H9 (cell line): ENCODE data around the gene BBIP1. TPM values are rescaled to one million over a fixed set of nuclear protein-coding genes. Genes with fewer than 3 reads are reported as not detected.

Experiments
- DNase-seq: peaks from one replicate; pipeline ENCODE4 v3.0.0-alpha.2; 2017
- H2AFZ ChIP-seq: one replicate; pipeline ENCODE4 v1.6.1; 2013; ENCODE audit warnings: mild to moderate bottlenecking, low read length, control low read depth, moderate library complexity
- H2AK5ac ChIP-seq: 2 replicates; pipeline ENCODE4 v1.6.1; 2013; ENCODE audit warnings: low read length, control low read depth, mixed read lengths; ENCODE audit not compliant: insufficient read length
- H2BK120ac ChIP-seq: one replicate; pipeline ENCODE4 v1.6.1; 2013; ENCODE audit warnings: low read depth, mild to moderate bottlenecking, low read length, control low read depth, inconsistent platforms; ENCODE audit not compliant: poor library complexity, severe bottlenecking
- H2BK12ac ChIP-seq: 2 replicates; pipeline ENCODE4 v1.6.1; 2013; ENCODE audit warnings: low read length, control low read depth, mixed read lengths, low read depth; ENCODE audit not compliant: insufficient read length
- H2BK15ac ChIP-seq: 2 replicates; pipeline ENCODE4 v1.6.1; 2013; ENCODE audit warnings: low read depth, low read length, control low read depth
- H2BK20ac ChIP-seq: one replicate; pipeline ENCODE4 v1.6.1; 2013; ENCODE audit warnings: low read depth, mild to moderate bottlenecking, low read length, control low read depth, inconsistent platforms; ENCODE audit not compliant: poor library complexity, severe bottlenecking
- H2BK5ac ChIP-seq: 2 replicates; pipeline ENCODE4 v1.6.1; 2013; ENCODE audit warnings: low read length, control low read depth, mixed read lengths; ENCODE audit not compliant: insufficient read length
- H3K14ac ChIP-seq: 2 replicates; pipeline ENCODE4 v1.6.1; 2013; ENCODE audit warnings: low read length, control low read depth; ENCODE audit not compliant: insufficient read depth
- H3K18ac ChIP-seq: 2 replicates; pipeline ENCODE4 v1.6.1; 2013; ENCODE audit warnings: low read depth, mild to moderate bottlenecking, mixed read lengths, low read length, control low read depth; ENCODE audit not compliant: insufficient read length
- H3K23ac ChIP-seq: 2 replicates; pipeline ENCODE4 v1.6.1; 2013; ENCODE audit warnings: low read length, control low read depth, mixed read lengths, low read depth; ENCODE audit not compliant: insufficient read length
- H3K23me2 ChIP-seq: 2 replicates; pipeline ENCODE4 v1.6.1; 2013; ENCODE audit warnings: low read depth, mild to moderate bottlenecking, mixed read lengths, low read length, control low read depth; ENCODE audit not compliant: insufficient read length, poor library complexity, severe bottlenecking
- H3K27ac ChIP-seq: 2 replicates; pipeline ENCODE4 v1.5.1; 2013; ENCODE audit warnings: low read length, control low read depth, mixed read lengths, low read depth; ENCODE audit not compliant: insufficient read length
- H3K27me3 ChIP-seq: 2 replicates; pipeline ENCODE4 v1.6.1; 2013; ENCODE audit warnings: low read length, control low read depth, inconsistent platforms; ENCODE audit not compliant: insufficient read depth
- H3K4ac ChIP-seq: 2 replicates; pipeline ENCODE4 v1.6.1; 2013; ENCODE audit warnings: low read depth, mild to moderate bottlenecking, control low read depth, inconsistent platforms, low read length, moderate library complexity
- H3K4me1 ChIP-seq: 2 replicates; pipeline ENCODE4 v1.6.1; 2013; ENCODE audit warnings: low read length, control low read depth, inconsistent platforms; ENCODE audit not compliant: insufficient read depth
- H3K4me2 ChIP-seq: 2 replicates; pipeline ENCODE4 v1.6.1; 2013; ENCODE audit warnings: low read length, control low read depth, mixed read lengths; ENCODE audit not compliant: insufficient read length, insufficient read depth
- H3K56ac ChIP-seq: 2 replicates; pipeline ENCODE4 v1.6.1; 2013; ENCODE audit warnings: low read depth, mild to moderate bottlenecking, mixed read lengths, low read length, control low read depth; ENCODE audit not compliant: insufficient read length
- H3K79me1 ChIP-seq: 2 replicates; pipeline ENCODE4 v1.6.1; 2013; ENCODE audit warnings: low read depth, mild to moderate bottlenecking, moderate library complexity, low read length, control low read depth, inconsistent platforms; ENCODE audit not compliant: insufficient read depth, poor library complexity, severe bottlenecking
- H3K79me2 ChIP-seq: 2 replicates; pipeline ENCODE4 v1.6.1; 2013; ENCODE audit warnings: low read length, control low read depth, inconsistent platforms; ENCODE audit not compliant: insufficient read depth
- H3K9ac ChIP-seq: 2 replicates; pipeline ENCODE4 v1.6.1; 2013; ENCODE audit warnings: low read length, control low read depth, mixed read lengths; ENCODE audit not compliant: insufficient read length; ENCODE audit errors: extremely low read depth
- H3K9me3 ChIP-seq: one replicate; pipeline ENCODE4 v1.6.1; 2013; ENCODE audit warnings: low read depth, low read length, inconsistent platforms; ENCODE audit not compliant: control insufficient read depth
- H3T11ph ChIP-seq: one replicate; pipeline ENCODE4 v1.6.1; 2013; ENCODE audit warnings: mild to moderate bottlenecking, low read length, control low read depth, inconsistent platforms
- H4K20me1 ChIP-seq: one replicate; pipeline ENCODE4 v1.6.1; 2013; ENCODE audit not compliant: control insufficient read depth, insufficient read length, insufficient read depth
- H4K5ac ChIP-seq: 2 replicates; pipeline ENCODE4 v1.6.1; 2013; ENCODE audit warnings: low read depth, mild to moderate bottlenecking, mixed read lengths, low read length, control low read depth; ENCODE audit not compliant: insufficient read length
- H4K8ac ChIP-seq: replicated peaks from 2 replicates; pipeline ENCODE4 v1.6.1; 2013; ENCODE audit warnings: low read length, control low read depth, mixed read lengths, low read depth; ENCODE audit not compliant: insufficient read length
- H4K91ac ChIP-seq: 2 replicates; pipeline ENCODE4 v1.6.1; 2013; ENCODE audit warnings: low read depth, mild to moderate bottlenecking, moderate library complexity, mixed read lengths, low read length, control low read depth; ENCODE audit not compliant: insufficient read length
- H3K27ac Mint-ChIP-seq, 3 experiments: 2 replicates in 2 of 3; 3 replicates in 1 of 3; pipeline ENCODE4 v1.8.0; 2020 to 2021; ENCODE audit warnings: mixed read lengths in 3 of 3, mild to moderate bottlenecking in 1 of 3, moderate library complexity in 1 of 3
- H3K27me3 Mint-ChIP-seq: 2 replicates; pipeline ENCODE4 v1.8.0; 2021; ENCODE audit warnings: low read depth, mild to moderate bottlenecking, moderate library complexity, mixed read lengths
- H3K36me3 Mint-ChIP-seq, 3 experiments: 2 replicates in 2 of 3; 3 replicates in 1 of 3; pipeline ENCODE4 v1.8.0; 2020 to 2021; ENCODE audit warnings: low read depth in 3 of 3, mixed read lengths in 3 of 3; ENCODE audit not compliant: insufficient read depth in 1 of 3
- H3K4me1 Mint-ChIP-seq, 2 experiments: 2 replicates each; pipeline ENCODE4 v1.8.0; 2020; ENCODE audit warnings: mixed read lengths in 2 of 2
- H3K4me3 Mint-ChIP-seq, 2 experiments: 2 replicates in 1 of 2; 3 replicates in 1 of 2; pipeline ENCODE4 v1.8.0; 2020 to 2021; ENCODE audit warnings: mild to moderate bottlenecking in 2 of 2, mixed read lengths in 2 of 2, moderate library complexity in 1 of 2
- H3K9me3 Mint-ChIP-seq, 2 experiments: 2 replicates in 1 of 2; 3 replicates in 1 of 2; pipeline ENCODE4 v1.8.0; 2020; ENCODE audit warnings: mild to moderate bottlenecking in 2 of 2, mixed read lengths in 2 of 2, moderate library complexity in 1 of 2
- CTCF ChIP-seq: fragments of 200-600 bp; sonication (generic); conservative IDR thresholded peaks from 3 replicates; pipeline ENCODE4 v1.8.0; 2021; ENCODE audit warnings: antibody characterized with exemption, mild to moderate bottlenecking
- WGBS: extraction: QIAGEN DNeasy Blood & Tissue Kit; methylation state at CpG from one replicate; pipeline ENCODE4 v1.1.7; 2013; ENCODE audit warnings: missing lambda C conversion rate, low lambda C conversion rate, mixed read lengths; ENCODE audit not compliant: insufficient read length; ENCODE audit errors: extremely low coverage; 5-methylcytosine and 5-hydroxymethylcytosine counted together
- total RNA-seq: library from RNA; stranded (reverse); gene quantifications from 2 replicates; pipeline ENCODE4 v1.2.1, GENCODE V29; 2021

BBIP1 gene
- total RNA-seq, 1 experiment from 2014 or later = 18.8 TPM

DNA sequence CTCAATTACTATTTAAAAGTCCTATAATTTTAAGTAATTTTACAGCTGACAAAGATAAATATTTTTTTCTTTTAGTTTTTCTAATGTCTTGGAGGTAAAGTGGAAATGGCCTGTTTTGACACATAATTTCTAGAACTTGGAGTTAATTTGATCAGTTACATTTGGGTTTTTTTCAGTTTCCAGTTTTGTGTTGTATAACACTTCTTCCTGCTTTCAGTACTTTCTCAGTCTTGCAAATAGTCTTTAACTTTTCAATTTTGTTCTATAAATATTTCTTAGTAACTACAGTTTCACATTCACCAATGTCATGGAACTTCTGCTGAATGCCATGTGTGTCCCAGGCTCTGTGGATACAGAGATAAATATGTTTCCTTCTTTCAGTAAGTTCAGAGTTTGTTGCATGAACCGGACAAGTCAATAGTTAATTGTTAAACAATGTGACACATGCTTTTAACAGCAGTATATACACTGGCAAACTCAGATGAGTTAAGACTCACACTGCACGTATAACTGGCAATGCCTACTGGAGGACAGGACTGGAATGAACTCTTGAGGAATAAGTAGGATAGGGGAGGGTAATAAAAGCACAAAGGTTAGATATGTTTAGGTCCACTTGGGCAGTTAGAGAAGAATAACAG lies 5.0 kb upstream of the BBIP1 start:
- H3K4me1 Mint-ChIP-seq = peaks cover 5 to 10% of the 10 kb centered on the region in 2 experiments; a peak in 2 of 4 replicates
- Histone ChIP-seq H3T11ph (no peak overlapping the region), H3K23me2 (no peaks in the 10 kb centered on the region), H3K4me1 (no peaks in the 10 kb centered on the region), H3K4ac (no peak overlapping the region), H2BK20ac (no peak overlapping the region), H4K5ac (no peak overlapping the region), H3K79me1 (no peaks in the 10 kb centered on the region), H2AFZ (no peak overlapping the region), H4K20me1 (no peaks in the 10 kb centered on the region), H3K27me3 (no peaks in the 10 kb centered on the region), H2BK5ac (no peak overlapping the region), H2BK15ac (no peak overlapping the region), H3K4me2 (no peak overlapping the region), H3K9me3 (no peaks in the 10 kb centered on the region), H4K8ac (no peak overlapping the region), H3K56ac (no peak overlapping the region), H3K27ac (no peak overlapping the region), H3K18ac (no peak overlapping the region), H4K91ac (no peak overlapping the region), H2AK5ac (no peak overlapping the region), H3K23ac (no peak overlapping the region), H3K79me2 (peaks cover 11% of the 10 kb centered on the region; the same call in 1 of the 2 replicates), H2BK12ac (no peak overlapping the region), H3K9ac (no peak overlapping the region), H3K14ac (no peak overlapping the region), H2BK120ac (no peak overlapping the region)
- no peak for TF ChIP-seq CTCF
- no peak overlapping the region for H3K27ac Mint-ChIP-seq
- no peak for DNase-seq
- H3K4me3 Mint-ChIP-seq = no peak overlapping the region
- no peaks in the 10 kb centered on the region for H3K9me3 Mint-ChIP-seq
- H3K36me3 Mint-ChIP-seq = peaks cover 0 to 2% (median 0%) of the 10 kb centered on the region in 3 experiments; a peak in 2 of 7 replicates
- WGBS = no CpG with 5 or more reads among the region's 2 CpGs
- H3K27me3 Mint-ChIP-seq = no peaks in the 10 kb centered on the region
